Rectal smooth muscle tissue (tissue), 1 donor: ENCODE results near the gene KCNQ1OT1.

ENCODE experiments used
- H3K27ac ChIP-seq: one replicate; pipeline ENCODE4 v1.7.0; 2013; ENCODE audit warnings: low read depth, low read length, inconsistent platforms
- H3K27me3 ChIP-seq: one replicate; pipeline ENCODE4 v1.7.0; 2013; ENCODE audit warnings: low read length; ENCODE audit not compliant: control insufficient read depth, insufficient read depth
- H3K36me3 ChIP-seq: one replicate; pipeline ENCODE4 v1.7.0; 2013; ENCODE audit warnings: low read length; ENCODE audit not compliant: control insufficient read depth, insufficient read depth
- H3K4me1 ChIP-seq: one replicate; pipeline ENCODE4 v1.7.0; 2013; ENCODE audit warnings: low read length; ENCODE audit not compliant: control insufficient read depth, insufficient read depth
- H3K4me3 ChIP-seq: one replicate; pipeline ENCODE4 v1.7.0; 2013; ENCODE audit warnings: low read length
- H3K9ac ChIP-seq: one replicate; pipeline ENCODE4 v1.7.0; 2013; ENCODE audit warnings: low read length

The KCNQ1OT1 gene

DNA sequence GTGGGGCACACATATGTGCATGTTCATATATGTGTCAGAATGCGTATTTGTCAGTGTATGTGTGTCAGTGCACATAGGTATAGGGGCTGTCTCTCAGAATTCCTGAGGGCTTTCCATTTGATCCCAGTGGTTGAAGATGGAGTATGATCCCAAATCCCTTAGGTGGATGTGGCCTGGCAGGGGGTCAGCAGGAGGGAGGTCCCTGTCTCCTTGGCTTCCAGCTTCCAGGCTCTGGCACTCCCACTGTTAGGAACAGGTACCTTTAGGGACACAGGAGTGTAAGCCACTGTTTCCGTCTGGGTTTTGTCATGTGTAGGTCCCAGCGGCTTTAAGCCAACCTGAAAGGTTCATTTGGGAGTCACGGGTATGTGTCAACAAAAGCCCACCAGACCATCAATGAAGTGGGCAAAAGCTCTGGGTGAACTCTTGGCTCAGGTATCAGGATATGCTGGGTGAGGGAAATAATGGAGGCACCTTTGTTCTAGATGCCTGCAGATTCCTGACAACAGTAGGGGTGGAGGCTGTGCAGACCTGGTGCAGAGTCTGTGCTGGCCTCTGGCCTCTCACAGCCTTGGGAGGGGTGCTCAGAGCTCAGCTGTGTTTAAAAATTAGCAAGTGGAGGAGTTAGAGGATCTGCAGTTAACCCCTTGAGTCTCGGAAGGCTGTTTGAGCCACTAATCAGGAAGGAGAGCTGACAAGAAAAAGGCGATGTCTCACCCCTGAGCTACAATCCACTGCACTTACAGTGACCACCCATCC, 9.0 kb downstream of the KCNQ1OT1 start:
- Histone ChIP-seq H3K4me1 (peaks cover 4% of the 10 kb centered on the region), H3K9ac (no peak overlapping the region), H3K36me3 (no peaks in the 10 kb centered on the region), H3K4me3 (no peak overlapping the region), H3K27me3 (no peaks in the 10 kb centered on the region), H3K27ac (no peak overlapping the region)

GRCh38 chr11:2689651-2690575, 9.9 kb downstream of the KCNQ1OT1 start:
- Histone ChIP-seq H3K27ac (no peak overlapping the region), H3K4me3 (no peak overlapping the region), H3K9ac (no peak overlapping the region), H3K4me1 (peaks cover 4% of the 10 kb centered on the region), H3K27me3 (no peaks in the 10 kb centered on the region), H3K36me3 (no peaks in the 10 kb centered on the region)

GRCh38 chr11:2688381-2689231, 11.2 kb downstream of the KCNQ1OT1 start:
- Histone ChIP-seq H3K9ac (no peak overlapping the region), H3K27me3 (no peaks in the 10 kb centered on the region), H3K27ac (no peak overlapping the region), H3K4me1 (peaks cover 4% of the 10 kb centered on the region), H3K36me3 (no peaks in the 10 kb centered on the region), H3K4me3 (no peak overlapping the region)

DNA sequence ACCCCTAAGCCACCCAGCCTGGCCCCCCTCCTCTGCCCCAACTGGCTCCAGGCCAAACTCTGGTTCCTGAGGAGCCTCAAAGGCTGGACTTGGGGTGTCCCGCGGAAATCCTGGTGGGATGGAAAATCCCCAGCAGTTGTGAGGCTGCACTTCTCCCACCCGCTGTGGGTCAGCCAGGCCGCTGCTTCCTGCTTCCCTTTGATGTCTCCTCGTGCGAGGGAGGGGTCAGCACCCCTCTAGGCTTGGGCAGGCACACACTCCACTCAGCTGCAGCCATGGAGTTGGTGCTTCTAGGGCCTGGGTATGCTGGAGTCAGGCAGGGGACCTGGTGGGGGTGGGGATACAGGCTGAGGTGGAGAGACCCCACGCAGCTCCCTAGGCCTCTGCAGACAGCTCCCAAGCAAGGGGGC, 12.0 kb downstream of the KCNQ1OT1 start:
- Histone ChIP-seq H3K9ac (no peak overlapping the region), H3K36me3 (no peaks in the 10 kb centered on the region), H3K27me3 (no peaks in the 10 kb centered on the region), H3K27ac (no peak overlapping the region), H3K4me3 (no peak overlapping the region), H3K4me1 (no peaks in the 10 kb centered on the region)

DNA sequence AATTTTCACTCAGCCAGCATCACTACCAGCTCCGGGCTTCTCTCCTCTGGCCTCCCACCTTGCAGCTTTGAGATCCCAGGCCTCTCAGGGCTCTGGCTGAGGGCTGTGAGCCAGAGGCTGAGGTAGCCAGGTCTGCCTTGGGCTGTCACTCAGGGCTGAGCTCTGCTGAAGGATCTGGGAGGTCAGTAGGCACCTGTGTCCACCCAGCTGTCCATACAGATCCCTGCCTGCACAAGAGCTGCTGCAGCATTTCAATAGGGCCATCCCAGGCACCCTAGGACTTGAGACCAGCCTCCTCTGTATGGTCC, 12.6 kb downstream of the KCNQ1OT1 start:
- H3K27me3 ChIP-seq: no peaks in the 10 kb centered on the region
- no peak overlapping the region for H3K4me3 ChIP-seq
- H3K9ac ChIP-seq: no peak overlapping the region
- no peak overlapping the region for H3K27ac ChIP-seq
- no peaks in the 10 kb centered on the region for H3K4me1 ChIP-seq
- no peaks in the 10 kb centered on the region for H3K36me3 ChIP-seq

GRCh38 chr11:2686360-2687222, 13.2 kb downstream of the KCNQ1OT1 start:
- H3K27ac ChIP-seq: no peak overlapping the region
- no peaks in the 10 kb centered on the region for H3K27me3 ChIP-seq
- H3K36me3 ChIP-seq: no peaks in the 10 kb centered on the region
- no peak overlapping the region for H3K4me3 ChIP-seq
- no peaks in the 10 kb centered on the region for H3K4me1 ChIP-seq
- no peak overlapping the region for H3K9ac ChIP-seq

- no peaks in the 10 kb centered on the region for H3K36me3 ChIP-seq
- H3K27me3 ChIP-seq: no peaks in the 10 kb centered on the region
- no peak overlapping the region for H3K27ac ChIP-seq
- no peak overlapping the region for H3K9ac ChIP-seq
- H3K4me3 ChIP-seq: no peak overlapping the region
- no peaks in the 10 kb centered on the region for H3K4me1 ChIP-seq
Measured at GRCh38 chr11:2685566-2686359, 14.0 kb downstream of the KCNQ1OT1 start.

GRCh38 chr11:2685051-2685450, 14.7 kb downstream of the KCNQ1OT1 start:
- H3K9ac ChIP-seq: no peak overlapping the region
- H3K4me1 ChIP-seq: no peaks in the 10 kb centered on the region
- no peak overlapping the region for H3K4me3 ChIP-seq
- no peak overlapping the region for H3K27ac ChIP-seq
- H3K27me3 ChIP-seq: no peaks in the 10 kb centered on the region
- H3K36me3 ChIP-seq: no peaks in the 10 kb centered on the region

- H3K4me3 ChIP-seq: no peak overlapping the region
- H3K36me3 ChIP-seq: no peaks in the 10 kb centered on the region
- H3K27ac ChIP-seq: no peak overlapping the region
- no peak overlapping the region for H3K9ac ChIP-seq
- H3K27me3 ChIP-seq: no peaks in the 10 kb centered on the region
- H3K4me1 ChIP-seq: no peaks in the 10 kb centered on the region
Measured at GRCh38 chr11:2684581-2684980, 15.2 kb downstream of the KCNQ1OT1 start.

- Histone ChIP-seq H3K36me3 (no peaks in the 10 kb centered on the region), H3K27ac (no peak overlapping the region), H3K27me3 (no peaks in the 10 kb centered on the region), H3K9ac (no peak overlapping the region), H3K4me3 (no peak overlapping the region), H3K4me1 (no peaks in the 10 kb centered on the region)
Measured at GRCh38 chr11:2683806-2684205, 16.0 kb downstream of the KCNQ1OT1 start.
